Hepatocyte (in vitro differentiated cells): ENCODE data around the gene MARF1. TPM values are rescaled to one million over a fixed set of nuclear protein-coding genes. Genes with fewer than 3 reads are reported as not detected.

Experiments
- DNase-seq: peaks from one replicate; pipeline ENCODE4 v3.0.0-alpha.2; 2016; ENCODE audit warnings: low spot score
- H2AFZ ChIP-seq: fragments of 200-600 bp; sonication (generic); 2 replicates; pipeline ENCODE4 v1.6.0; 2016; ENCODE audit warnings: antibody characterized with exemption, mild to moderate bottlenecking
- H3K27ac ChIP-seq: fragments of 200-600 bp; sonication (generic); 2 replicates; pipeline ENCODE4 v1.5.1; 2016; ENCODE audit warnings: mild to moderate bottlenecking
- H3K27me3 ChIP-seq: fragments of 200-600 bp; sonication (generic); 2 replicates; pipeline ENCODE4 v1.6.1; 2016
- H3K36me3 ChIP-seq: fragments of 200-600 bp; sonication (generic); replicated peaks from 2 replicates; pipeline ENCODE4 v1.5.1; 2016; ENCODE audit warnings: low read depth; ENCODE audit not compliant: insufficient read depth
- H3K4me1 ChIP-seq: fragments of 200-600 bp; sonication (generic); 2 replicates; pipeline ENCODE4 v1.5.1; 2016; ENCODE audit warnings: mild to moderate bottlenecking, moderate library complexity; ENCODE audit not compliant: insufficient read depth
- H3K4me2 ChIP-seq: fragments of 200-600 bp; sonication (generic); 2 replicates; pipeline ENCODE4 v1.6.0; 2016
- H3K4me3 ChIP-seq: fragments of 200-600 bp; sonication (generic); 2 replicates; pipeline ENCODE4 v1.5.1; 2016; ENCODE audit warnings: mild to moderate bottlenecking
- H3K79me2 ChIP-seq: fragments of 200-600 bp; sonication (generic); 2 replicates; pipeline ENCODE4 v1.6.0; 2017; ENCODE audit warnings: mild to moderate bottlenecking
- H3K9me2 ChIP-seq: fragments of 200-600 bp; sonication (generic); replicated peaks from 2 replicates; pipeline ENCODE4 v1.6.0; 2017; ENCODE audit warnings: mild to moderate bottlenecking; ENCODE audit not compliant: insufficient read depth
- H3K9me3 ChIP-seq: fragments of 200-600 bp; sonication (generic); 2 replicates; pipeline ENCODE4 v1.5.1; 2016; ENCODE audit warnings: low read depth, mild to moderate bottlenecking
- H4K20me1 ChIP-seq: fragments of 200-600 bp; sonication (generic); 2 replicates; pipeline ENCODE4 v1.6.0; 2016; ENCODE audit warnings: mild to moderate bottlenecking; ENCODE audit not compliant: insufficient read depth, poor library complexity, severe bottlenecking
- EZH2 ChIP-seq: fragments of 200-600 bp; sonication (generic); IDR thresholded peaks from 2 replicates; pipeline ENCODE4 v1.6.1; 2016; ENCODE audit warnings: antibody characterized with exemption, mild to moderate bottlenecking, borderline replicate concordance
- EZH2phosphoT487 ChIP-seq: fragments of 200-600 bp; sonication (generic); IDR thresholded peaks from one replicate; pipeline ENCODE4 v1.6.1; 2018; ENCODE audit warnings: antibody characterized with exemption, mild to moderate bottlenecking, low read depth, moderate library complexity; ENCODE audit not compliant: unreplicated experiment, severe bottlenecking
- WGBS: methylation state at CpG from one replicate; pipeline ENCODE4 v1.1.6; 2016; ENCODE audit warnings: low lambda C conversion rate; ENCODE audit errors: missing lambda C conversion rate; 5-methylcytosine and 5-hydroxymethylcytosine counted together
- polyA plus RNA-seq: library from polyadenylated mRNA; unstranded; fragments of >200 nt; fragmentation: Nextera tagmentation; extraction: Ambion mirVana; gene quantifications from 2 replicates; pipeline ENCODE4 v1.2.1, GENCODE V29; 2016
- total RNA-seq: library from RNA; depleted of rRNA; stranded (reverse); fragments of >200 nt; gene quantifications from 2 replicates; pipeline ENCODE4 v1.2.3, GENCODE V29; 2014
- TF ChIP-seq, protein P1 (sequence below): fragments of 200-600 bp; sonication (generic); IDR thresholded peaks from 2 replicates; pipeline ENCODE4 v1.5.1; 2016; ENCODE audit warnings: antibody characterized with exemption, mild to moderate bottlenecking; ENCODE audit not compliant: poor library complexity

MARF1 gene
- total and polyA plus RNA-seq, 2 experiments from 2014 or later = 7.0 to 15.5 TPM

DNA sequence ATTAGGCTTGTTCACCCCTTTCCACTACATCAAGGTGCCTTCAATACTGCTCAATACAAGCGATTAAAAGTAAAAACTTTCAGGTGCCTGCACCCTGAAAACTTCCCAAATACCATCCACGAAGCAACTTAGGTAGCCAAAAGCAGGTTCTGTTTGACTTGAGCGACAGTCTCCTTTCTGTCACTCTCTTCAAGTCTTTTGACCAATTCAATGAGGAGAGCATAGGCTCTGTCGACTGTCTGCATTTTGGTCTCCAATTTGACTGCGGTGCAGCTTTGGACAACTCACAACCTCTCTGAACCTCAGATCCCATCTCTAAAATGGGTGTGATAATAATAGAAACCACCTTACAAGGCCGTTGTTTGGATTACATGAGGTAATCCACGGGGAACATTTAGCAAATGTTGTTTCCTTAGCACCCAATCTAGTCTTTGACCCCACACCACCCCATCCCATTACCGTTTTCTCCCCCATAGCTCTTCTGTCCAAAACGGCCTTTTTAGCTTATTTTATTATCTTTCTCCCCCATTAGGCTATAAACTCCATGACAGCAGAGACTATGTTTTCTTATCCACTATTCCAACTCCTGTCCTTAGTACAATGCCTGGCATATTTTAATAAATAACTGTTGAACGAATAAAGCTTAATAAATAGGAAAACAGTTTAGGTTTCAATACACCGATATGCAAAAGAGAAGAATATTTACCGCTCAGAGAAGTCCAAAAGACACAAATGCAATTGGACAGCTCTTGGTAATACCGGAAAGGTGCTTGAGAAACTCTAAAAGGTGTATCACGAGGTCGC lies 999 bp downstream of the MARF1 start:
- H3K4me3 ChIP-seq = peak overlapping the region; percentile 95
- H3K4me2 ChIP-seq = peak overlapping the region; percentile 88
- H3K27ac ChIP-seq = peak overlapping the region; percentile 92
- H2AFZ ChIP-seq = peak overlapping the region; percentile 88
- H3K4me1 ChIP-seq = peaks cover 10% of the 10 kb centered on the region
- H3K9me3 ChIP-seq = no peaks in the 10 kb centered on the region
- peaks cover 9% of the 10 kb centered on the region for H4K20me1 ChIP-seq
- WGBS = 31% methylated on average over 15 of the region's 15 CpGs
- TF ChIP-seq, protein P1, sequence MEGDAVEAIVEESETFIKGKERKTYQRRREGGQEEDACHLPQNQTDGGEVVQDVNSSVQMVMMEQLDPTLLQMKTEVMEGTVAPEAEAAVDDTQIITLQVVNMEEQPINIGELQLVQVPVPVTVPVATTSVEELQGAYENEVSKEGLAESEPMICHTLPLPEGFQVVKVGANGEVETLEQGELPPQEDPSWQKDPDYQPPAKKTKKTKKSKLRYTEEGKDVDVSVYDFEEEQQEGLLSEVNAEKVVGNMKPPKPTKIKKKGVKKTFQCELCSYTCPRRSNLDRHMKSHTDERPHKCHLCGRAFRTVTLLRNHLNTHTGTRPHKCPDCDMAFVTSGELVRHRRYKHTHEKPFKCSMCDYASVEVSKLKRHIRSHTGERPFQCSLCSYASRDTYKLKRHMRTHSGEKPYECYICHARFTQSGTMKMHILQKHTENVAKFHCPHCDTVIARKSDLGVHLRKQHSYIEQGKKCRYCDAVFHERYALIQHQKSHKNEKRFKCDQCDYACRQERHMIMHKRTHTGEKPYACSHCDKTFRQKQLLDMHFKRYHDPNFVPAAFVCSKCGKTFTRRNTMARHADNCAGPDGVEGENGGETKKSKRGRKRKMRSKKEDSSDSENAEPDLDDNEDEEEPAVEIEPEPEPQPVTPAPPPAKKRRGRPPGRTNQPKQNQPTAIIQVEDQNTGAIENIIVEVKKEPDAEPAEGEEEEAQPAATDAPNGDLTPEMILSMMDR = no peak
- TF ChIP-seq EZH2 (no peak), EZH2phosphoT487 (no peak)
- H3K36me3 ChIP-seq = no peaks in the 10 kb centered on the region
- peaks cover 45% of the 10 kb centered on the region for H3K79me2 ChIP-seq
- no peaks in the 10 kb centered on the region for H3K27me3 ChIP-seq
- no peaks in the 10 kb centered on the region for H3K9me2 ChIP-seq
- no peak for DNase-seq

DNA sequence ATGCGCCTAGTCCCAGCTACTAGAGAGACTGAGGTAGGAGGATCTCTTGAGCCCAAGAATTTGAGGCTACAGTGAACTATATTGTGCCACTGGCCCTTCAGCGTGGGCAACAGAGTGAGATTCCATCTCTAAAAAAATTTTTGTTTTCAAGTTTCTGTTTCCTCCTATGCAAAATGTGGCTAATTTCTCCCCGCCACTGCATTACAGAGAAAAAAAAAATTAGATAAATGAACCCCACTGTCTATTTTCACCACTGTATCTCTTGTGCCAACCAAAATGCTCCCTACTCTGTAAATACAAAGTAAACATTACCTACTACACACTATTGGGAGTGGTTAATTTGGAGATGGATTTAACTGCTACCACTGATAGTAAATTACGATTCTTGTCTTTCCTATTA lies 2.0 kb downstream of the MARF1 start:
- Histone ChIP-seq H3K36me3 (no peaks in the 10 kb centered on the region), H3K4me2 (peak overlapping the region; percentile 88), H3K27ac (no peak overlapping the region), H3K9me3 (no peaks in the 10 kb centered on the region), H3K4me3 (no peak overlapping the region), H4K20me1 (peaks cover 9% of the 10 kb centered on the region), H3K79me2 (peaks cover 45% of the 10 kb centered on the region), H3K4me1 (peaks cover 10% of the 10 kb centered on the region), H3K27me3 (no peaks in the 10 kb centered on the region), H2AFZ (no peak overlapping the region), H3K9me2 (no peaks in the 10 kb centered on the region)
- no peak for DNase-seq
- WGBS = 95% methylated on average over 4 of the region's 4 CpGs
- TF ChIP-seq, protein P1 = no peak
- no peak for TF ChIP-seq EZH2phosphoT487
- TF ChIP-seq EZH2 = no peak

DNA sequence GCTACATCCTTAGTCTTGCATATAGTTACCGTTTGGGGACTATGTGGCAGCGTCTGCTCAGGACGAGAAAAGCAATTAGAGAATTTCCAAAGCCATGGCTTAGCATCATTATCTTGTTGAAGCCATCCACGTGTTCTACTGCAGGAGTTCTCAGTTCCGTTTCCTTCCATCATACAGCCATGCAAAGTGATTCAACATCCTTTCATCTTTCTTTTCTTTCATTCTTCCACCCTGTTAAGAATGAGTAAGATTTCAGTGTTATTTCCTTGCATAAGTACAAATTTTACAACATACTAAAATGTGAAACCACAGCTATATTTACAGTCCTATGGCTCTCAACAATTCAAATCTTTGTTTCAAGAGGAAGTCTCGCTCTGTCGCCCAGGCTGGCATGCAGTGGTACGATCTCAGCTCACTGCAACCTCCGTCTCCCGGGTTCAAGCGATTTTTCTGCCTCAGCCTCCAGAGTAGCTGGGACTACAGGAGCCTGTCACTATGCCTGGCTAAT lies 3.8 kb downstream of the MARF1 start:
- Histone ChIP-seq H3K4me2 (no peak overlapping the region), H4K20me1 (peaks cover 9% of the 10 kb centered on the region), H3K9me2 (no peaks in the 10 kb centered on the region), H3K27ac (no peak overlapping the region), H3K79me2 (peaks cover 45% of the 10 kb centered on the region), H3K9me3 (no peaks in the 10 kb centered on the region), H3K4me3 (no peak overlapping the region), H3K27me3 (no peaks in the 10 kb centered on the region), H3K4me1 (peaks cover 10% of the 10 kb centered on the region), H2AFZ (no peak overlapping the region), H3K36me3 (no peaks in the 10 kb centered on the region)
- WGBS = 97% methylated on average over 11 of the region's 11 CpGs
- TF ChIP-seq EZH2phosphoT487 (no peak), EZH2 (no peak)
- TF ChIP-seq, protein P1 = no peak
- no peak for DNase-seq
